GDM1 (cell line): ENCODE data around the gene STON1.
"Not testable (repeated sequence)": the region's sequence is repeated elsewhere in the genome, so short reads cannot be mapped to it uniquely, and the experiment has no call there.

Source experiments
- DNase-seq: peaks from one replicate; lab custom pipeline; 2025; lab: John Stamatoyannopoulos, UW

The STON1 gene, protein sequence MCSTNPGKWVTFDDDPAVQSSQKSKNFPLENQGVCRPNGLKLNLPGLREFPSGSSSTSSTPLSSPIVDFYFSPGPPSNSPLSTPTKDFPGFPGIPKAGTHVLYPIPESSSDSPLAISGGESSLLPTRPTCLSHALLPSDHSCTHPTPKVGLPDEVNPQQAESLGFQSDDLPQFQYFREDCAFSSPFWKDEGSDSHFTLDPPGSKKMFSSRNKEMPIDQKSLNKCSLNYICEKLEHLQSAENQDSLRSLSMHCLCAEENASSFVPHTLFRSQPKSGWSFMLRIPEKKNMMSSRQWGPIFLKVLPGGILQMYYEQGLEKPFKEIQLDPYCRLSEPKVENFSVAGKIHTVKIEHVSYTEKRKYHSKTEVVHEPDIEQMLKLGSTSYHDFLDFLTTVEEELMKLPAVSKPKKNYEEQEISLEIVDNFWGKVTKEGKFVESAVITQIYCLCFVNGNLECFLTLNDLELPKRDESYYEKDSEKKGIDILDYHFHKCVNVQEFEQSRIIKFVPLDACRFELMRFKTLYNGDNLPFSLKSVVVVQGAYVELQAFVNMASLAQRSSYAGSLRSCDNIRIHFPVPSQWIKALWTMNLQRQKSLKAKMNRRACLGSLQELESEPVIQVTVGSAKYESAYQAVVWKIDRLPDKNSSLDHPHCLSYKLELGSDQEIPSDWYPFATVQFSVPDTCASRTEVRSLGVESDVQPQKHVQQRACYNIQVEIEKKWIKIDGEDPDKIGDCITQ

DNA sequence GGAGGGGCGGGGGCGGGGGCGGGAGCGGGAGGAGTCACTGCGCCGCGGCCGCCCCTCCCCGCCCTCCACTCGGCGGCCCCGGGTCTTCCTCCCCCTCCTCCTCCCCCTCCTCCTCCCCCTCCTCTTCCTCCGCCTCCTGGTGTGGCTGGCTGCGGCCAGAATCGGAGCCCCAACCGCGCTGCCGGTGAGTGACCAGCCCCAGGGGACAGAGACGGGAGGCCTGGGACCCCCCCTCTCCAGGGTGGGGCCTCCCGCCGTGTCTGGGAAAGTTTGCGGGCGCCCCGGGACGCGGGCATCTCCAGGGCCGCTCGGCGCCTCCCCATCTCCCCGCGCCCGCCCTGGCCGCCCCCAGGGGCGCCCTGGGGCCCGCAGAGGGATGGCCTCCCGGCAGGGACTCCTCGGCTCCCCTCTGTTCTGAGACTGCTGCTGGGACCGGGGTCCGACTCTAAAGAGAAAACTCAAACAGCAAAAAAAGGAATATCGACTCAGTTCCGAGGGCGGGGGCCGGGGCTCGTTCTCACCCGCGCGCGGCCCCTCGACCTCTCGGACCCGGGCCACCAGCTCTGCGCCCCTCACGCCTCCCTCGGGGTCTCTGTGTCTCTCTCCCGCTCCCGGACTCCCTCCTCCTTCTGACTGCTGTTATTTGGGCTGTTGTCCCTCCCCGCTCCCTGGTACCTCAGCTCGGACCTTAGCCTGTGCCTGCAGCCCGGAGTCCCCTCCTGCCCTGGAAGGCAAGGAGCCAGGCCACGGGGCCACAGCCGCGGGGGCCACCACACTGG lies at the start of gene STON1:
TSS of gene STON1 (plus strand) at position 122 of the 779 bp plus-strand sequence. CDS start 50,480 bp downstream, outside the sequence.
- DNase-seq = no peak

- DNase-seq = no peak
Observed at GRCh38 chr2:48480526-48480925, 49.4 kb upstream of the STON1 start.

DNA sequence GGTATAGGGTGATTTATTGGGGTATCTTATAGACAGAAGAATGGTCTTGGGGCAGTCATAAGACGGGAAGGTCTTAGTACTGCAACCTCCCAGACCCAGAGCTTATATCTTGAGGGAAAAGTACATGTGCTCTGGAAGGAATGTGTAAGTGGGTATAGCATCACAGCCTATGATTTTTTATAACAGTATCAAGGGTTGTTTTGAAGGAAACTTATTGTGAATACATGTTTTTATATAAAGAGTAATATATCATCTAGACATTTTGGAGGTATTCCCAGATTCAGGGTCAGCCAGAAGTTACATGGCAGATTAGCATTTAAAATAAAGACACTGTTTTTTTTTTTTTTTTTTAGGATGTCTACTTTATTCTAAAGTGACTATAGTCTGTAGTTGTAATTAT lies 47.6 kb upstream of the STON1 start:
- DNase-seq = no peak

DNA sequence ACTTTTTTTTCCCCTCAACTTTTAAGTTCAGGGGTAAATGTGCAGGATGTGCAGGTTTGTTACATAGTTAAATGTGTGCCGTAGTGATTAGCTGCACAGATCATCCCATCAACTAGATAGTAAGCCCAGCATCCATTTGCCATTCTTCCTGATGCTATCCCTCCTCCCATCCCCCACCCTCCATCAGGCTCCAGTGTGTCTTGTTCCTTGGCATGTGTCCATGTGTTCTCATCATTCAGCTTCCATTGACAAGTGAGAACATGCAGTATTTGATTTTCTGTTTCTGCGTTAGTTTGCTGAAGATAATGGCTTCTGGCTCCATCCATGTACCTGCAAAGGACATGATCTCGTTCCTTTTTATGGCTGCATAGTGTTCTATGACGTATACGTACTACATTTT lies 47.2 kb upstream of the STON1 start:
- DNase-seq = no peak

DNA sequence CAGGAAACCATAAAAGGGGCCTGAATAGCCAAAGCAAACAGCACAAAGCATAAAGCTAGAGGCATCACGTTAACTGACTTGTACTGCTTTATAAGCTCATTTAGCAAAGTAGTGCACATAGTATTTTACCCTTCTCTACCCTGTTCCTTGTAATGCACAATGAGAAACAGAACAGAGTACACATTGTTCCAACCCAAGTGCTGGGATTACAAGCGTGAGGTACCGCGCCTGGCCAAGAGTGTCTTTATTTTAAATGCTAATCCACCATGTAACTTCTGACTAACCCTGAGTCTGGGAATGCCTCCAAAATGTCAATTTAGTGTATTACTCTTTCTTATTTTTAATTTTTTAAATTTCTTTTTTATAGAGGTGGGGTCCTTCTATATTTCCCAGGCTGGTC lies 46.4 kb upstream of the STON1 start:
- DNase-seq = no peak

DNA sequence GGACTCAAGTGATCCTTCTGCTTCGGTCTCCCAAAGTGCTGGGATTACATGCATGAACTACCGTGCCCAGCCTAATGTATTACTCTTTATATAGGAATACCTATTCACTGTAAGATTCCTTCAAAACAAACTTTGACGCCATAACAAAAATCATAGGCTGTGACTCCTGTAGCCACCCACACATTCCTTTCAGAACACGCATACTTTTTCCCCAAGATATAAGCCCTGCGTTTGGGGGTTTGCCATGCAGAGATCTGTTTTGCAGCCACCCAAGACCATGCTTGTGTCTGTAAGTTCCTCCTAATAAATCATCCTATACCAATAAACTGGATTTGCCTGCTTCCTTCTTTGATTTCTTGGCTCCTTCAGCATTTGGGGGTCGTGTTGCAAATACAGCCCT lies 46.0 kb upstream of the STON1 start:
- no peak for DNase-seq

GRCh38 chr2:48488545-48488944 lies 41.4 kb upstream of the STON1 start:
- DNase-seq = no peak

DNA sequence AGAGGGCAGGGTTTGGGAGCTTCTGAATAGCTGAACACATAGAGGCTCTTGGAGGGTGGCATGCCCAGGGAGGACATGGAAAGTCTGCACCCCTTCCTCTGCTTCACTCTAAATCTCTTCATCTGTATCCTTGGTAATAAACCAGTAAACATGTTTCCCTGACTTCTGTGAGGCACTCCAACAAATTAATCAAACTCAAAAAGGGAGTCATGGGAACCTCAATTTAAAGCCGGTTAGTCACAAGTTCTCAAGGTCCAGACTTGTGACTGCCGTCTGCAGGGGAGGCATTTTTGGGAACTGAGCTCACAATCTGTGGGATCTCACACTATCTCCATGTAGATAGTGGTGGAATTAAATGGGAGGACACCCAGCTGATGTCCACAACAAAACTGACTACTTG lies 33.1 kb upstream of the STON1 start:
- no peak for DNase-seq

DNA sequence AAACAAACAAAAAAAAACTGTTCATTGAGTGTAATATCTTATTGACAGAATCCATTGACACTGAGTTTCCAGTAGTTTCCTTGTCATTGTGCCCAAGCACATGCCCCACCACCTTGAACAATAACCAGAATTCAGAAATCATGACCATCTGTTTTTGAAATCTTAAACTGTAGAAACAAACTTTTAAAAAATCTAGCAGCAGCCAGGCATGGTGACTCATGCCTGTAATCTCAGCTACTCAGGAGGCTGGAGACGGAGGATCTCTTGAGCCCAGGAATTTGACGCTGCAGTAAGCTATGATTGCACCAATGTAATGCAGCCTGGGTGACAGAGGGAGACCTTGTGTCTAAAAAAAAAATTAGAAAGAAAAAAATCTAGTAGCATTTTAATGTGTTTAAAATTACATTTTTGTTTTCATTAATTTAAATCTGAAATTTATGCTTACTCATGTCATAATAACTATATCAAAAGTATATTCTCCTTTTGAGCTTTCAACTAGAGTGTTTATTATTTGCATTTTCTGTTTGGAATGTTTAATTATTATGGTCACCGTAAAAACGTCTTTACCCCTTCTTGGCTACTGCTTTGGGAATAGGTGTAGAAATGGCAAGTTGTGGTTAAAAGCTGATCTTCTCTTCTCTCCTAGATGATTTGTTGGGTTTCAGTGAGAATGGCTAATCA lies 25.2 kb upstream of the STON1 start:
- no peak for DNase-seq

GRCh38 chr2:48507111-48507510 lies 22.8 kb upstream of the STON1 start:
- no peak for DNase-seq

- no peak for DNase-seq
Observed at GRCh38 chr2:48508461-48509124, 21.4 kb upstream of the STON1 start.

DNA sequence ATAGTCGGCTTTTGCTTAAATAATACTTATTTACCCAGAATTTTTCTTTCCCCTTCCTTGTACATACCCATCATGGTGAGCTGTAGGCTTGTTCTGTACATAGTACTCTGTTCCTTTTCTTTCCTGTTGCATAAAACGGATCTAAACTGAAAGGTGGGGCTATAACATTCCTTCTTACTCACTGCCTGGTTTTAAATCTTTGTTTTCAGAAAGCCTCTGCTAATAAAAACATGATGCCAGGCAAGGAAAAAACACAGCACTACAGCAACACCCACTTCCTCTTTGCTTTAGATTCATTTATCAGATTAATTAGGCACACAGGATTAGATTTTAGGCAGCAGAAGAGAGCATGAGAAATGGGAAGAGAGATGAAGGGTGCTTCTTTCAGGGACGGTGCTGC lies 19.6 kb upstream of the STON1 start:
- no peak for DNase-seq

DNA sequence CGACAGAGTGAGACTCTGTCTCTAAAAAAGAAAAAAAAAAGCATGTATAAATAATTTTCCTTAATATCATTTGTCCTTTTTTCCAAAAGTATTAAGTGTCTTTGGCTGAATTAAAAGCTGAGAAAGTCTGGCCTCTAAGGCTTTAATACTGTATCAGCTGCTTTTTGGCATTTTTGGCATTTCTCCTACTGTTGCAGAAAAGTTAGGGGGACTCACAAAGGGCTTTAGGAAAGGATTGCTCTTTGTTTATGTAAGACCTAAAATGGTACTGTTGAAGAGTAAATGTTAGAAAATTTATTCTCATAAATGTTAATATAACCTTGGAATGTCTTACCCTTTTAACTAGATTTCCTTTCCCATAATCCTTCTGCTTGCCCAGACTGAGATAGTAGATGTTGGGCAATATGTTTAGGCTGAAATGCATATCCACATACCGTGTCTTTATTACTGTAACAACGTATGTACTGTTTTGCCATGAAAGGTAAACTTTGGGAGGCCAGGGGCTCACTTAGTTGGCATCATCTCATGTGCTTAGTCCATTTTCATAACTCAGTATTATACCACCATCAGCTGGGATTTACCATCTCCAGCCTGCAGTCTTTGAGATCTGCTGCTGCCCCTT lies 18.0 kb upstream of the STON1 start:
- no peak for DNase-seq

DNA sequence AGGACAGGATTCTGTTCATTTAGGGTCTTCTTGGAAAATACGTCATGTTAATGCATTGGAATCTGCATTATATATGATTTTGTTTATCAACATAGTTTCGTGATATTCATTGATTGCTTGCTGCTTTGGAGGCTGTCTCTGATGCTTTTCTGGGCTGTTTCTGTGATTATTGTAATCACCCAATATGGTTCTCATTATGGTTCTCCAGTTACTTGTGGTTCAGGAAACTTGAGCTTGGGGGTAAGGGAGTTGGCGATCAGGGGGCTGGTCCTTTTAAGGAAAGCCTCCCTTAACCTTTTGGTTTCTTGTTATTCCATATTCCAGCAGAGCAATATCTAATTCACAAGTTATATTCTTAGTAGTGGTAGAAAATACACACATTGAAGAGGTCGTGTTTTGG lies 17.4 kb upstream of the STON1 start:
- no peak for DNase-seq

- DNase-seq = no peak
Observed at GRCh38 chr2:48514348-48515003, 15.5 kb upstream of the STON1 start.

DNA sequence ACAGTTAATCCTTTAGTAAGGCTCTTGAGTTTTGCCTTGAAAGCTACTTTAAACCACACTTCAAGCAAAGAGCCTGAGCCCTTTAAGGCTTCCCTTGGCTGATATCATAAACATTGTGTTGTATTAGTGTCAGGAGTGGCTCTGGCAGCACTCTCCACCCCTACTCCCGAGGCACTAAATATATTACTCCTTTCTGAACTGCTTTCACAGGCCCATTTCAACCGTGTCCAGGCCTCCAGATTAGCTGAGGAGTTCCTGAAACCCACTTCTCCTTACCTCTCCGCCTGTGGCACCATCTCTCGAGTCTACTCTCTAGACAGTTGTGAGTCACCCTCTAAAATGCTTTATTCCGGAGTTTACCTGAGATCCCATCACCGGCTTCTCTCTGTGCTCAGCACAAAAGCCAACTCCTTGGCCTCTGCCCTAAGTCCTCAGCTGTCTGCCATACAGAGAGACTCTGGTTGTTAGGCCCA lies 14.4 kb upstream of the STON1 start:
- DNase-seq = no peak

DNA sequence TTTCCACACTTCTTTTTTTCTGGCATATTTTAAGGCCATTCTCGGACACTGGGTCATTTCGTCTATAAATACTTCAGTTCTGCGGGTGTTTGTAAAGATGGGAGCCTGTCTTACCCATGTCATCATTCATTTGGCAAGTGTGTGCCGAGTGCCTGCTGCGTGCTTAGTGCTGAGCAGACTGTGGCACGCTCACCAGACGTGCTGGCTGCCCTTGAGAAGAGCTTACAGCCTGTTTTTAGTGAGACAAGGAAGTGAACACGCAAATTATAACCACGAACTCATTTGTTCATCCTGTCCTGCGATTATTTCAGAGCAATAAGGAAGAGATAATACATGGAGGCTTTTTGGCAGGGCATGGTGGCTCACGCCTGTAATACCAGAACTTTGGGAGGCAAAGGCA lies 10.4 kb upstream of the STON1 start:
- DNase-seq = no peak

GRCh38 chr2:48524756-48525155 lies 5.2 kb upstream of the STON1 start:
- not testable (repeated sequence) for DNase-seq

- DNase-seq = no peak
Observed at GRCh38 chr2:48525269-48525943, 4.5 kb upstream of the STON1 start.
